HEK293 (cell line): Measurements from ENCODE around the gene ZNF275.
A peak's percentile ranks its signal among the peaks of the same experiment; 100 is the strongest.

Experiments used
- CTCF ChIA-PET: fragments of 350-600 bp; formaldehyde crosslinking; extraction: SDS; loops from one replicate; lab custom pipeline; 2021; ENCODE audit warnings: antibody characterized with exemption; lab: Yijun Ruan, JAX
- POLR2A ChIA-PET: fragments of 300-600 bp; formaldehyde crosslinking; extraction: SDS; loops from one replicate; lab custom pipeline; 2020; ENCODE audit warnings: antibody characterized with exemption, inconsistent platforms; lab: Yijun Ruan, JAX
- H3K27ac ChIP-seq: fragments of 200-500 bp; sonication (Bioruptor generic); 2 replicates; pipeline ENCODE4 v1.5.1; 2014; ENCODE audit warnings: low read depth, low read length, control low read depth, inconsistent platforms; ENCODE audit errors: extremely low read depth
- H3K36me3 ChIP-seq, 2 experiments: fragments of 200-500 bp in 1 of 2; sonication (Bioruptor generic) in 1 of 2; 1 replicate in 1 of 2; 2 replicates in 1 of 2; pipeline ENCODE4 v1.5.1; 2014 to 2017; ENCODE audit warnings: inconsistent platforms in 2 of 2, low read length in 2 of 2; ENCODE audit not compliant: control insufficient read depth in 2 of 2, insufficient read depth in 1 of 2
- H3K4me1 ChIP-seq: fragments of 200-500 bp; sonication (Bioruptor generic); 2 replicates; pipeline ENCODE4 v1.5.1; 2014; ENCODE audit warnings: mild to moderate bottlenecking, low read length, inconsistent platforms; ENCODE audit not compliant: control insufficient read depth, insufficient read depth
- H3K4me3 ChIP-seq: 2 replicates; pipeline ENCODE4 v1.5.1; 2011; ENCODE audit warnings: low read depth, mild to moderate bottlenecking, control low read depth, low read length, moderate library complexity
- H3K9me3 ChIP-seq: fragments of 200-500 bp; sonication (Bioruptor generic); 2 replicates; pipeline ENCODE4 v1.5.1; 2014; ENCODE audit warnings: low read depth, low read length, inconsistent platforms; ENCODE audit not compliant: control insufficient read depth, insufficient read depth
- BCL11B ChIP-seq: fragments of 450-650 bp; formaldehyde crosslinking; IDR thresholded peaks from 2 replicates; pipeline ENCODE4 v1.5.1; 2016; ENCODE audit warnings: low read depth, missing biosample characterization, missing genetic modification characterization
- GFI1B ChIP-seq: fragments of 450-650 bp; formaldehyde crosslinking; IDR thresholded peaks from 2 replicates; pipeline ENCODE4 v1.5.1; 2016; ENCODE audit warnings: missing biosample characterization, missing genetic modification characterization
- GLIS1 ChIP-seq: fragments of 450-650 bp; formaldehyde crosslinking; IDR thresholded peaks from 2 replicates; pipeline ENCODE4 v1.5.1; 2016; ENCODE audit warnings: missing biosample characterization, missing genetic modification characterization
- MZF1 ChIP-seq: fragments of 450-650 bp; formaldehyde crosslinking; IDR thresholded peaks from 2 replicates; pipeline ENCODE4 v1.5.1; 2017; ENCODE audit warnings: missing biosample characterization, missing genetic modification characterization, borderline replicate concordance
- RBAK ChIP-seq: fragments of 450-650 bp; formaldehyde crosslinking; IDR thresholded peaks from 2 replicates; pipeline ENCODE4 v1.5.1; 2016; ENCODE audit warnings: missing biosample characterization, missing genetic modification characterization
- SETDB1 ChIP-seq: IDR thresholded peaks from one replicate; pipeline ENCODE4 v1.6.1; 2017; ENCODE audit warnings: mild to moderate bottlenecking, low read length, moderate library complexity, mixed read lengths; ENCODE audit not compliant: insufficient read length
- ZBTB26 ChIP-seq: fragments of 450-650 bp; formaldehyde crosslinking; optimal IDR thresholded peaks from 2 replicates; pipeline ENCODE3; 2016; ENCODE audit warnings: missing biosample characterization, mild to moderate bottlenecking, missing genetic modification characterization
- ZBTB48 ChIP-seq: fragments of 450-650 bp; formaldehyde crosslinking; IDR thresholded peaks from 2 replicates; pipeline ENCODE4 v1.5.1; 2016; ENCODE audit warnings: missing biosample characterization, missing genetic modification characterization
- ZBTB8A ChIP-seq: fragments of 450-650 bp; formaldehyde crosslinking; IDR thresholded peaks from 2 replicates; pipeline ENCODE4 v1.5.1; 2016; ENCODE audit warnings: missing biosample characterization, missing genetic modification characterization
- ZIC2 ChIP-seq: fragments of 450-650 bp; formaldehyde crosslinking; IDR thresholded peaks from 2 replicates; pipeline ENCODE4 v1.5.1; 2016; ENCODE audit warnings: missing biosample characterization, missing genetic modification characterization
- ZNF121 ChIP-seq: fragments of 450-650 bp; formaldehyde crosslinking; IDR thresholded peaks from 2 replicates; pipeline ENCODE4 v1.5.1; 2016; ENCODE audit warnings: missing biosample characterization, missing genetic modification characterization
- ZNF248 ChIP-seq: fragments of 450-650 bp; formaldehyde crosslinking; IDR thresholded peaks from 2 replicates; pipeline ENCODE4 v1.5.1; 2017; ENCODE audit warnings: missing biosample characterization, missing genetic modification characterization
- ZNF26 ChIP-seq: fragments of 450-650 bp; formaldehyde crosslinking; IDR thresholded peaks from 2 replicates; pipeline ENCODE4 v1.5.1; 2016; ENCODE audit warnings: missing biosample characterization, missing genetic modification characterization
- ZNF274 ChIP-seq, 2 experiments: fragments of 200-500 bp in 1 of 2; fragments of 450-650 bp in 1 of 2; sonication (Bioruptor generic) in 1 of 2; formaldehyde crosslinking in 1 of 2; IDR thresholded peaks; 2 replicates each; pipeline versions ENCODE4 v1.5.1 to v1.6.1; 2014 to 2016; ENCODE audit warnings: borderline replicate concordance in 1 of 2, inconsistent platforms in 1 of 2, low read length in 1 of 2, missing biosample characterization in 1 of 2, missing genetic modification characterization in 1 of 2
- ZNF324 ChIP-seq: fragments of 450-650 bp; formaldehyde crosslinking; IDR thresholded peaks from 2 replicates; pipeline ENCODE4 v1.5.1; 2016; ENCODE audit warnings: missing biosample characterization, missing genetic modification characterization
- ZNF335 ChIP-seq: fragments of 450-650 bp; formaldehyde crosslinking; conservative IDR thresholded peaks from 2 replicates; pipeline ENCODE4 v1.5.1; 2016; ENCODE audit warnings: missing biosample characterization, missing genetic modification characterization
- ZNF404 ChIP-seq: fragments of 450-650 bp; formaldehyde crosslinking; IDR thresholded peaks from 2 replicates; pipeline ENCODE4 v1.5.1; 2017; ENCODE audit warnings: missing biosample characterization, missing genetic modification characterization
- ZNF433 ChIP-seq: fragments of 450-650 bp; formaldehyde crosslinking; IDR thresholded peaks from 2 replicates; pipeline ENCODE4 v1.5.1; 2016; ENCODE audit warnings: missing biosample characterization, missing genetic modification characterization, low read depth
- ZNF473 ChIP-seq: fragments of 450-650 bp; formaldehyde crosslinking; IDR thresholded peaks from 2 replicates; pipeline ENCODE4 v1.5.1; 2017; ENCODE audit warnings: missing biosample characterization, missing genetic modification characterization
- ZNF513 ChIP-seq: fragments of 450-650 bp; IDR thresholded peaks from 2 replicates; pipeline ENCODE4 v1.5.1; 2018; ENCODE audit warnings: missing biosample characterization, missing genetic modification characterization
- ZNF561 ChIP-seq: fragments of 450-650 bp; IDR thresholded peaks from 2 replicates; pipeline ENCODE4 v1.5.1; 2018; ENCODE audit warnings: missing biosample characterization, missing genetic modification characterization, borderline replicate concordance
- ZNF600 ChIP-seq: fragments of 450-650 bp; formaldehyde crosslinking; IDR thresholded peaks from 2 replicates; pipeline ENCODE4 v1.5.1; 2016; ENCODE audit warnings: missing biosample characterization, missing genetic modification characterization
- ZNF654 ChIP-seq: fragments of 450-650 bp; formaldehyde crosslinking; IDR thresholded peaks from 2 replicates; pipeline ENCODE4 v1.5.1; 2016; ENCODE audit warnings: low read depth, missing biosample characterization, missing genetic modification characterization
- ZNF660 ChIP-seq: fragments of 450-650 bp; IDR thresholded peaks from 2 replicates; pipeline ENCODE4 v1.5.1; 2018; ENCODE audit warnings: missing biosample characterization, mild to moderate bottlenecking, missing genetic modification characterization
- ZNF692 ChIP-seq: fragments of 450-650 bp; formaldehyde crosslinking; IDR thresholded peaks from 2 replicates; pipeline ENCODE4 v1.5.1; 2016; ENCODE audit warnings: missing biosample characterization, missing genetic modification characterization
- ZNF704 ChIP-seq: fragments of 450-650 bp; formaldehyde crosslinking; IDR thresholded peaks from 2 replicates; pipeline ENCODE4 v1.5.1; 2016; ENCODE audit warnings: missing biosample characterization, missing genetic modification characterization
- ZNF776 ChIP-seq: fragments of 450-650 bp; formaldehyde crosslinking; IDR thresholded peaks from 2 replicates; pipeline ENCODE4 v1.5.0; 2017; ENCODE audit warnings: missing biosample characterization, missing genetic modification characterization, borderline replicate concordance

The ZNF275 gene

GRCh38 chrX:153312041-153312440, 21.9 kb upstream of the ZNF275 start:
- ChIA-PET CTCF (no interaction called here), POLR2A (no interaction called here)
- Histone ChIP-seq H3K4me3 (no peak overlapping the region), H3K9me3 (no peaks in the 10 kb centered on the region), H3K27ac (no peak overlapping the region), H3K36me3 (no peaks in the 10 kb centered on the region), H3K4me1 (no peaks in the 10 kb centered on the region)
- TF ChIP-seq ZNF600 (tag by site-specific recombination), result no peak
- no peak for TF ChIP-seq ZNF513 (tag by site-specific recombination)
- TF ChIP-seq SETDB1, result no peak
- no peak for TF ChIP-seq ZNF776 (tag by site-specific recombination)
- TF ChIP-seq ZBTB48 (tag by site-specific recombination), result no peak
- no peak for TF ChIP-seq ZBTB8A (tag by site-specific recombination)
- TF ChIP-seq ZNF404 (tag by site-specific recombination), result no peak
- no peak for TF ChIP-seq ZNF248 (tag by site-specific recombination)
- TF ChIP-seq ZNF561 (tag by site-specific recombination), result no peak
- no peak for TF ChIP-seq ZNF324
- no peak for TF ChIP-seq BCL11B (tag by site-specific recombination)
- TF ChIP-seq ZNF121 (tag by site-specific recombination), result no peak
- TF ChIP-seq GFI1B (tag by site-specific recombination), result no peak
- no peak for TF ChIP-seq RBAK (tag by site-specific recombination)
- no peak for TF ChIP-seq MZF1 (tag by site-specific recombination)
- TF ChIP-seq ZNF433, result no peak
- TF ChIP-seq, all 188 proteins: peak for 0

GRCh38 chrX:153312842-153313241, 21.1 kb upstream of the ZNF275 start:
- no peak overlapping the region for H3K4me3 ChIP-seq
- POLR2A ChIA-PET, result no interaction called here
- no peak overlapping the region for H3K27ac ChIP-seq
- TF ChIP-seq ZIC2 (tag by site-specific recombination) (peak; percentile 51; the same call in 1 of the 2 replicates), ZNF274 (IDR thresholded peaks at IDR 0.05; ENCODE audit: low read length) (no peak), ZNF274 (tag by site-specific recombination; IDR thresholded peaks at IDR 0.05; ENCODE audit: borderline replicate concordance) (no peak), ZNF324 (no peak), GLIS1 (tag by site-specific recombination) (peak; percentile 44; the same call in 1 of the 2 replicates)
- TF ChIP-seq, all 188 proteins: peak for 2
- Histone ChIP-seq H3K9me3 (no peaks in the 10 kb centered on the region), H3K4me1 (no peaks in the 10 kb centered on the region), H3K36me3 (no peaks in the 10 kb centered on the region)
- CTCF ChIA-PET, result no interaction called here

GRCh38 chrX:153317306-153317705, 16.6 kb upstream of the ZNF275 start:
- Histone ChIP-seq H3K4me3 (no peak overlapping the region), H3K27ac (no peak overlapping the region), H3K4me1 (no peaks in the 10 kb centered on the region), H3K36me3 (no peaks in the 10 kb centered on the region), H3K9me3 (no peaks in the 10 kb centered on the region)
- CTCF ChIA-PET, result no interaction called here
- POLR2A ChIA-PET, result no interaction called here
- TF ChIP-seq ZNF692 (tag by site-specific recombination) (no peak), ZNF704 (tag by site-specific recombination) (no peak), ZNF335 (tag by site-specific recombination) (no peak), ZNF660 (no peak), ZNF473 (no peak), ZNF654 (tag by site-specific recombination) (no peak), ZBTB26 (tag by site-specific recombination) (no peak), ZNF26 (tag by site-specific recombination) (no peak)
